K562 (cell line): Measurements from ENCODE around the gene FERMT3. TPM values are rescaled to one million over a fixed set of nuclear protein-coding genes. Genes with fewer than 3 reads are reported as not detected.

Experiments
- BACH1 ChIP-seq: fragments of 200-800 bp; sonication (Bioruptor generic); IDR thresholded peaks from 2 replicates; pipeline ENCODE4 v1.6.1; 2016; ENCODE audit warnings: missing genetic modification characterization, missing compliant biosample characterization
- ETV5 ChIP-seq: sonication (generic); formaldehyde crosslinking; IDR thresholded peaks from 2 replicates; pipeline ENCODE4 v1.4.0; 2020; ENCODE audit warnings: low read depth, mild to moderate bottlenecking, missing genetic modification reagents
- FOXA3 ChIP-seq, 2 experiments: fragments of 450-650 bp in 1 of 2; sonication (generic) in 1 of 2; formaldehyde crosslinking; IDR thresholded peaks in 1 of 2; conservative IDR thresholded peaks in 1 of 2; 2 replicates each; pipeline versions ENCODE4 v1.4.0 to v1.8.0; 2020 to 2022; ENCODE audit warnings: mild to moderate bottlenecking in 2 of 2, missing genetic modification reagents in 1 of 2
- STAT5B ChIP-seq: fragments of 250-450 bp; sonication (Bioruptor Pico); IDR thresholded peaks from 2 replicates; pipeline ENCODE4 v1.8.0; 2021; ENCODE audit warnings: mild to moderate bottlenecking, inconsistent platforms
- SUPT5H ChIP-seq: fragments of 450-650 bp; IDR thresholded peaks from 2 replicates; pipeline ENCODE4 v1.6.1; 2016
- THRAP3 ChIP-seq: fragments of 450-650 bp; IDR thresholded peaks from 2 replicates; pipeline ENCODE4 v1.6.1; 2016; ENCODE audit warnings: mild to moderate bottlenecking, inconsistent platforms, borderline replicate concordance
- ZNF561 ChIP-seq: fragments of 450-650 bp; formaldehyde crosslinking; conservative IDR thresholded peaks from 2 replicates; pipeline ENCODE4 v1.4.0; 2020; ENCODE audit warnings: mild to moderate bottlenecking, moderate library complexity
- polyA plus RNA-seq, 8 experiments: library from polyadenylated mRNA; depleted of rRNA in 4 of 8; stranded (reverse) in 5 of 8; unstranded in 3 of 8; fragments of >200 nt; fragmentation: Nextera tagmentation in 2 of 8; fragmentation: Illumina TruSeq in 1 of 8; extraction: Ambion mirVana in 2 of 8; extraction: Trizol in 1 of 8; gene quantifications; 2 replicates each; pipeline versions ENCODE4 v1.2.1 to v1.2.3, GENCODE V29; 2011 to 2014; ENCODE audit warnings: inconsistent platforms in 1 of 8, missing spikeins in 1 of 8
- total RNA-seq, 7 experiments: library from RNA; depleted of rRNA in 6 of 7; stranded (reverse); fragments of >200 nt in 6 of 7; fragmentation: Illumina TruSeq in 2 of 7; extraction: Trizol in 2 of 7; gene quantifications; 2 replicates each; pipeline versions ENCODE4 v1.2.1 to v1.2.3, GENCODE V29; 2011 to 2021; ENCODE audit warnings: low replicate concordance in 1 of 7
- TF ChIP-seq, protein P1 (sequence below): sonication (generic); formaldehyde crosslinking; IDR thresholded peaks from 2 replicates; pipeline ENCODE4 v1.8.0; 2022; ENCODE audit warnings: mild to moderate bottlenecking, missing genetic modification reagents
- TF ChIP-seq, protein P2 (sequence below): conservative IDR thresholded peaks from 2 replicates; pipeline ENCODE4 v1.6.1; 2011; ENCODE audit warnings: low read depth, mild to moderate bottlenecking, low read length; ENCODE audit not compliant: control insufficient read depth
- TF ChIP-seq, protein P3 (sequence below), 2 experiments: fragments of 450-650 bp; formaldehyde crosslinking in 1 of 2; IDR thresholded peaks; 2 replicates each; pipeline versions ENCODE4 v1.4.0 to v1.6.1; 2014 to 2020; ENCODE audit warnings: mild to moderate bottlenecking in 2 of 2, borderline replicate concordance in 1 of 2, low read depth in 1 of 2
- TF ChIP-seq, protein P4 (sequence below): fragments of 250-450 bp; sonication (Bioruptor Pico); IDR thresholded peaks from 2 replicates; pipeline ENCODE4 v1.9.0; 2021; ENCODE audit warnings: mild to moderate bottlenecking
- TF ChIP-seq, protein P5 (sequence below): fragments of 450-650 bp; IDR thresholded peaks from 2 replicates; pipeline ENCODE4 v1.6.1; 2014; ENCODE audit warnings: low read depth, mild to moderate bottlenecking, moderate library complexity, borderline replicate concordance

FERMT3 gene
- total and polyA plus RNA-seq, 9 of the 15 experiments (the other 6 are each of a cell fraction or from before 2014, with no cell fraction given), result 3.2 to 275 (median 79.7) TPM

DNA sequence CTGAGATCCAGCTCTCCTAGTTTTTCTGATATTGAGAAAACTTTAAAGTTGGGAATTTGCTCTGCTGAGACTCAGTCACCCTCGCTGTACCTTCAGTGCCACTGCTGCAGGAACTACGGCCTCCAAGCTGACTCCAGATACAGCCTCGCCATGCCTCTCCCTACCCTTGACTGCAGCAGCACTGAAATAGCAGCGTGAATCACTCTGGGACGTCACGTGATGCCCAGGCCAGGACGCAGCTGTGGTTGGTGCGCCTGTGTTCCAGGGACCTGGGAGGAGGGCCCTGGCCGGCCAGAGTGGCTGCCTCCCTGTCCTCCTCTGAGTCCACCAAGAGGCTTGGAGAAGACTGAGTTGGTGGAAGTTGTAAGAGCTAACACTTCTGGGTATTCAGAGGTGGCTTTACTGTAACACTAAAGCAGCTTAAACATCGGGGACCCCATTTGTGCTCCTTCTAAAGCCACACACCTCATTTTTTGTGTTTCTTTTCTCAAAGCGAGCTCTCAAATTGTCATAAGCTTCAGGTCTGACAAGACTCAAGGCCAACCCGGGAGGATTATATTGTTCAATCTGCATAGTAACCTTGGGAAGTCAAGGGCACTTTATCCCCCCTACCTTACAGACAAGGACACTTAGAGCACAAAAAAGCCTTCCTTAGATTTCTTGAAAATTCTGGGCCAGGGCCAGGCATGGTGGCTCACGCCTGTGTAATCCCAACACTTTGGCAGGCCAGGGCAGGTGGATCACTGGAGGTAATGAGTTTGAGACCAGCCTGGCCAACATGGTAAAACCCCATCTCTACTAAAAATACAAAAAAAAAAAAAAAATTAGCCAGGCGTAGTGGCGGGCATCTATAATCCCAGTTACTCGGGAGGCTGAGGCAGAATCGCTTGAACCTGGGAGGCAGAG is 24.8 kb upstream of the FERMT3 start (continued):
- TF ChIP-seq, protein P1, sequence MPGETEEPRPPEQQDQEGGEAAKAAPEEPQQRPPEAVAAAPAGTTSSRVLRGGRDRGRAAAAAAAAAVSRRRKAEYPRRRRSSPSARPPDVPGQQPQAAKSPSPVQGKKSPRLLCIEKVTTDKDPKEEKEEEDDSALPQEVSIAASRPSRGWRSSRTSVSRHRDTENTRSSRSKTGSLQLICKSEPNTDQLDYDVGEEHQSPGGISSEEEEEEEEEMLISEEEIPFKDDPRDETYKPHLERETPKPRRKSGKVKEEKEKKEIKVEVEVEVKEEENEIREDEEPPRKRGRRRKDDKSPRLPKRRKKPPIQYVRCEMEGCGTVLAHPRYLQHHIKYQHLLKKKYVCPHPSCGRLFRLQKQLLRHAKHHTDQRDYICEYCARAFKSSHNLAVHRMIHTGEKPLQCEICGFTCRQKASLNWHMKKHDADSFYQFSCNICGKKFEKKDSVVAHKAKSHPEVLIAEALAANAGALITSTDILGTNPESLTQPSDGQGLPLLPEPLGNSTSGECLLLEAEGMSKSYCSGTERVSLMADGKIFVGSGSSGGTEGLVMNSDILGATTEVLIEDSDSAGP (CRISPR knock-in tag), result no peak
- TF ChIP-seq, protein P2, sequence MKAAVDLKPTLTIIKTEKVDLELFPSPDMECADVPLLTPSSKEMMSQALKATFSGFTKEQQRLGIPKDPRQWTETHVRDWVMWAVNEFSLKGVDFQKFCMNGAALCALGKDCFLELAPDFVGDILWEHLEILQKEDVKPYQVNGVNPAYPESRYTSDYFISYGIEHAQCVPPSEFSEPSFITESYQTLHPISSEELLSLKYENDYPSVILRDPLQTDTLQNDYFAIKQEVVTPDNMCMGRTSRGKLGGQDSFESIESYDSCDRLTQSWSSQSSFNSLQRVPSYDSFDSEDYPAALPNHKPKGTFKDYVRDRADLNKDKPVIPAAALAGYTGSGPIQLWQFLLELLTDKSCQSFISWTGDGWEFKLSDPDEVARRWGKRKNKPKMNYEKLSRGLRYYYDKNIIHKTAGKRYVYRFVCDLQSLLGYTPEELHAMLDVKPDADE, result no peak
- TF ChIP-seq, protein P3, sequence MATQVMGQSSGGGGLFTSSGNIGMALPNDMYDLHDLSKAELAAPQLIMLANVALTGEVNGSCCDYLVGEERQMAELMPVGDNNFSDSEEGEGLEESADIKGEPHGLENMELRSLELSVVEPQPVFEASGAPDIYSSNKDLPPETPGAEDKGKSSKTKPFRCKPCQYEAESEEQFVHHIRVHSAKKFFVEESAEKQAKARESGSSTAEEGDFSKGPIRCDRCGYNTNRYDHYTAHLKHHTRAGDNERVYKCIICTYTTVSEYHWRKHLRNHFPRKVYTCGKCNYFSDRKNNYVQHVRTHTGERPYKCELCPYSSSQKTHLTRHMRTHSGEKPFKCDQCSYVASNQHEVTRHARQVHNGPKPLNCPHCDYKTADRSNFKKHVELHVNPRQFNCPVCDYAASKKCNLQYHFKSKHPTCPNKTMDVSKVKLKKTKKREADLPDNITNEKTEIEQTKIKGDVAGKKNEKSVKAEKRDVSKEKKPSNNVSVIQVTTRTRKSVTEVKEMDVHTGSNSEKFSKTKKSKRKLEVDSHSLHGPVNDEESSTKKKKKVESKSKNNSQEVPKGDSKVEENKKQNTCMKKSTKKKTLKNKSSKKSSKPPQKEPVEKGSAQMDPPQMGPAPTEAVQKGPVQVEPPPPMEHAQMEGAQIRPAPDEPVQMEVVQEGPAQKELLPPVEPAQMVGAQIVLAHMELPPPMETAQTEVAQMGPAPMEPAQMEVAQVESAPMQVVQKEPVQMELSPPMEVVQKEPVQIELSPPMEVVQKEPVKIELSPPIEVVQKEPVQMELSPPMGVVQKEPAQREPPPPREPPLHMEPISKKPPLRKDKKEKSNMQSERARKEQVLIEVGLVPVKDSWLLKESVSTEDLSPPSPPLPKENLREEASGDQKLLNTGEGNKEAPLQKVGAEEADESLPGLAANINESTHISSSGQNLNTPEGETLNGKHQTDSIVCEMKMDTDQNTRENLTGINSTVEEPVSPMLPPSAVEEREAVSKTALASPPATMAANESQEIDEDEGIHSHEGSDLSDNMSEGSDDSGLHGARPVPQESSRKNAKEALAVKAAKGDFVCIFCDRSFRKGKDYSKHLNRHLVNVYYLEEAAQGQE (IDR thresholded peaks at IDR 0.05; ENCODE audit: borderline replicate concordance), result peak; percentile 88
- TF ChIP-seq, protein P3 (CRISPR knock-in tag; IDR thresholded peaks at IDR 0.05; ENCODE audit: low read depth), result no peak
- TF ChIP-seq, protein P4, sequence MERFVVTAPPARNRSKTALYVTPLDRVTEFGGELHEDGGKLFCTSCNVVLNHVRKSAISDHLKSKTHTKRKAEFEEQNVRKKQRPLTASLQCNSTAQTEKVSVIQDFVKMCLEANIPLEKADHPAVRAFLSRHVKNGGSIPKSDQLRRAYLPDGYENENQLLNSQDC (CRISPR knock-in tag), result no peak
- TF ChIP-seq, protein P5, sequence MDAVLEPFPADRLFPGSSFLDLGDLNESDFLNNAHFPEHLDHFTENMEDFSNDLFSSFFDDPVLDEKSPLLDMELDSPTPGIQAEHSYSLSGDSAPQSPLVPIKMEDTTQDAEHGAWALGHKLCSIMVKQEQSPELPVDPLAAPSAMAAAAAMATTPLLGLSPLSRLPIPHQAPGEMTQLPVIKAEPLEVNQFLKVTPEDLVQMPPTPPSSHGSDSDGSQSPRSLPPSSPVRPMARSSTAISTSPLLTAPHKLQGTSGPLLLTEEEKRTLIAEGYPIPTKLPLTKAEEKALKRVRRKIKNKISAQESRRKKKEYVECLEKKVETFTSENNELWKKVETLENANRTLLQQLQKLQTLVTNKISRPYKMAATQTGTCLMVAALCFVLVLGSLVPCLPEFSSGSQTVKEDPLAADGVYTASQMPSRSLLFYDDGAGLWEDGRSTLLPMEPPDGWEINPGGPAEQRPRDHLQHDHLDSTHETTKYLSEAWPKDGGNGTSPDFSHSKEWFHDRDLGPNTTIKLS, result no peak
- TF ChIP-seq THRAP3 (no peak), SUPT5H (peak; percentile 67), BACH1 (no peak), ZNF561 (CRISPR knock-in tag) (no peak), ETV5 (CRISPR knock-in tag) (0 out of 2 replicates have a peak, but pooled peaks have one; percentile 17), STAT5B (CRISPR knock-in tag) (no peak), FOXA3 (CRISPR knock-in tag; conservative IDR thresholded peaks at IDR 0.05 in 1 of 2, IDR thresholded peaks at IDR 0.05 in 1 of 2) (no peak)
